ENCODE results near the gene TMC4. TPM values are rescaled to one million over a fixed set of nuclear protein-coding genes. Genes with fewer than 3 reads are reported as not detected.

Gene TMC4
- total RNA-seq, 4 donors from 2014 or later, result 91.5 to 386 (median 180) TPM

DNA sequence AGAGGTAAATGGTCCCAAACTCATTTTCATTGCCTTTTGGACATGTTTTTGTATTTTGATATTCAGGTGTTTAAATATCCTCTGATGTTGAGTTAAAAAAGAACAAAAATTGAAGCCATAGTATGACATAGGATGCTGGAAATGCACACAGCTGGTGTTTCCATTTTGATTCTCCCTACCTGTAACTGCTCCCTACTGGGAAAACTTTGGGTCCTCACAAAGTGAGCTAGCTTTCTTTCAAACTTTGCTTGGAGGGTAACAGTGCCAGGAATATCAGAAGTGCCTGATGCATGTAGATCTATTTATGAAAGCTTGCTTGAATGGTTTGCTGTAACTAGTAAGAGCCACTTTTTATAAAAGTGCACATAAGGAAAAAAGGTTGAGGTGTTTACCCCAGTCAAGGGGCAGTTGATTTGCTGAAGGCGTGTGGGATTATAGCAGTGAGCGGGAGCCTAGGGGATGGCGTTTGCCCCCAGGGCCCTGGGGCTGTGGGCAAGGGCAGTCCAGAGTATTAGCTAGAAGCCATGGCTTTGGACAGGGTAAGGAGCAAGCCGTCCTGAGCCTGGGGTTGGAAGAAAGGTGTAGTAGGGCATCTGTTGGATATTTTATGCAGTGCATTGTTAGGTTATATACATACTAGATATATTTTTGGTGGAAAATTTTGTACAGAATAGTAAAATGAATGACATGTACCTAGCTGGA is 32.0 kb upstream of the TMC4 start:
- Histone ChIP-seq H3K9me3 (no peaks in the 10 kb centered on the region), H3K36me3 (peaks cover 0 to 58% (median 12%) of the 10 kb centered on the region in 4 donors), H3K27me3 (no peaks in the 10 kb centered on the region), H3K27ac (peak overlapping the region in 1 of 4 donors; percentile 11), H3K4me3 (no peak overlapping the region), H3K4me1 (peaks cover 42 to 88% (median 64%) of the 10 kb centered on the region in 4 donors)
- in situ Hi-C loops (cut with MboI; ENCODE audit: low pct_ligation_motif_present in 1 of 4, low pct_unique_long_range_greater_than_20kb in 1 of 4, low sequenced_read_pairs in 3 of 4) (no loop called here), intact Hi-C loops (cut with DNase I; ENCODE audit: low total_unique reads) (no loop called here)
- WGBS, 2 donors (ENCODE audit: low coverage in 1 of 2), result 68 to 75% methylated on average over 1 to 4 of the region's 4 CpGs
- DNase-seq, result no peak
- TF ChIP-seq, protein P1, sequence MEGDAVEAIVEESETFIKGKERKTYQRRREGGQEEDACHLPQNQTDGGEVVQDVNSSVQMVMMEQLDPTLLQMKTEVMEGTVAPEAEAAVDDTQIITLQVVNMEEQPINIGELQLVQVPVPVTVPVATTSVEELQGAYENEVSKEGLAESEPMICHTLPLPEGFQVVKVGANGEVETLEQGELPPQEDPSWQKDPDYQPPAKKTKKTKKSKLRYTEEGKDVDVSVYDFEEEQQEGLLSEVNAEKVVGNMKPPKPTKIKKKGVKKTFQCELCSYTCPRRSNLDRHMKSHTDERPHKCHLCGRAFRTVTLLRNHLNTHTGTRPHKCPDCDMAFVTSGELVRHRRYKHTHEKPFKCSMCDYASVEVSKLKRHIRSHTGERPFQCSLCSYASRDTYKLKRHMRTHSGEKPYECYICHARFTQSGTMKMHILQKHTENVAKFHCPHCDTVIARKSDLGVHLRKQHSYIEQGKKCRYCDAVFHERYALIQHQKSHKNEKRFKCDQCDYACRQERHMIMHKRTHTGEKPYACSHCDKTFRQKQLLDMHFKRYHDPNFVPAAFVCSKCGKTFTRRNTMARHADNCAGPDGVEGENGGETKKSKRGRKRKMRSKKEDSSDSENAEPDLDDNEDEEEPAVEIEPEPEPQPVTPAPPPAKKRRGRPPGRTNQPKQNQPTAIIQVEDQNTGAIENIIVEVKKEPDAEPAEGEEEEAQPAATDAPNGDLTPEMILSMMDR (IDR thresholded peaks at IDR 0.05), result no peak
- TF ChIP-seq POLR2AphosphoS5 (IDR thresholded peaks at IDR 0.05), result no peak
- no peak for TF ChIP-seq EP300 (IDR thresholded peaks at IDR 0.05; ENCODE audit: low read depth)
- no peak for TF ChIP-seq POLR2A (IDR thresholded peaks at IDR 0.05)

DNA sequence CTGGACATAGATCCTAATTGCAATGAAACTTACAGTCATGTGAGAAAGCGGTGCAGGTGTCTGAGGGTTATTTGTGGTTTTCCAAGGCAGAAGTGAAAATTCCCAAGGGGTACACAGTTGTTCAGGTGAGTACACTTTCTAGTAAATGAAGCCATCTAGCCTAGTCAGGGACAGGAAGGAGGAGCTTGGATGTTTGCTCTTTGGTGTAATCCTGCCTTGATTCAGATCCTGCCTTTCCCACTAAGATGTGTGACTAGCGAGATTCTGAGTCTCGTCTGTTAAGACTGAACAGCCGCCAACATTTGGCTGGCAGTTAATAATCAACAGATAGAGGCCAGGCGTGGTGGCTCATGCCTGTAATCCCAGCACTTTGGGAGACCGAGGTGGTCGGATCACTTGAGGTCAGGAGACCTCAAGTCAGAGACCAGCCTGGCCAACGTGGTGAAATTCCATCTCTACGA is 30.2 kb upstream of the TMC4 start:
- intact Hi-C loops (cut with DNase I; ENCODE audit: low total_unique reads) (no loop called here), in situ Hi-C loops (cut with MboI; ENCODE audit: low pct_ligation_motif_present in 1 of 4, low pct_unique_long_range_greater_than_20kb in 1 of 4, low sequenced_read_pairs in 3 of 4) (no loop called here)
- peaks cover 25 to 74% (median 48%) of the 10 kb centered on the region in 4 donors for H3K4me1 ChIP-seq
- no peaks in the 10 kb centered on the region for H3K27me3 ChIP-seq
- TF ChIP-seq POLR2AphosphoS5 (IDR thresholded peaks at IDR 0.05) (no peak), POLR2A (IDR thresholded peaks at IDR 0.05) (no peak), EP300 (IDR thresholded peaks at IDR 0.05; ENCODE audit: low read depth) (no peak)
- TF ChIP-seq, protein P1 (IDR thresholded peaks at IDR 0.05), result no peak
- H3K27ac ChIP-seq, result peak overlapping the region in 3 of 4 donors; percentile 27 to 95 (median 43)
- no peaks in the 10 kb centered on the region for H3K9me3 ChIP-seq
- WGBS, 2 donors (ENCODE audit: low coverage in 1 of 2), result 22 to 32% methylated on average over 3 to 9 of the region's 9 CpGs
- no peak for DNase-seq
- H3K4me3 ChIP-seq, result peak overlapping the region in 1 of 4 donors; percentile 24
- H3K36me3 ChIP-seq, result peaks cover 0 to 58% (median 12%) of the 10 kb centered on the region in 4 donors

DNA sequence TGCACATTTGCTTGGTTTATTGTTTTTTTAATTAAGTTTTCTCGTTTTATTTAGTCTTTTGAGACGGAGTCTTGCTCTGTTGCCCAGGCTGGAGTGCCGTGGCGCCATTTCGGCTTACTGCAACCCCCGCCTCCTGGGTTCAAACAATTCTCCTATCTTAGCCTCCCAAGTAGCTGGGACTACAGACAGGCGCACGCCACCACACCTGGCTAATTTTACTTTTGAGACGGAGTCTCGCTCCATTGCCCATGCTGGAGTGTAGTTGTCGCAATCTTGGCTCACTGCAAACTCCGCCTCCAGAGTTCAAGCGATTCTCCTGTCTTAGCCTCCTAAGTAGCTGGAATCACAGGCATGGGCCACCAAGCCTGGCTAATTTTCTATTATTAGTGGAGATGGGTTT is 29.0 kb upstream of the TMC4 start:
- H3K9me3 ChIP-seq, result no peaks in the 10 kb centered on the region
- in situ Hi-C loops (cut with MboI; ENCODE audit: low pct_ligation_motif_present in 1 of 4, low pct_unique_long_range_greater_than_20kb in 1 of 4, low sequenced_read_pairs in 3 of 4) (no loop called here), intact Hi-C loops (cut with DNase I; ENCODE audit: low total_unique reads) (no loop called here)
- H3K4me3 ChIP-seq, result peak overlapping the region in 3 of 4 donors; percentile 42 to 68 (median 58)
- H3K27me3 ChIP-seq, result no peaks in the 10 kb centered on the region
- WGBS, 2 donors (ENCODE audit: low coverage in 1 of 2), result 49 to 55% methylated on average over 8 to 13 of the region's 13 CpGs
- peaks cover 20 to 63% (median 46%) of the 10 kb centered on the region in 4 donors for H3K4me1 ChIP-seq
- H3K36me3 ChIP-seq, result peaks cover 0 to 50% (median 8%) of the 10 kb centered on the region in 4 donors
- H3K27ac ChIP-seq, result peak overlapping the region; percentile 95 to 96 (median 96)
- DNase-seq, result no peak
- TF ChIP-seq POLR2AphosphoS5 (IDR thresholded peaks at IDR 0.05) (no peak), POLR2A (IDR thresholded peaks at IDR 0.05) (no peak), EP300 (IDR thresholded peaks at IDR 0.05; ENCODE audit: low read depth) (no peak)
- TF ChIP-seq, protein P1 (IDR thresholded peaks at IDR 0.05), result no peak

DNA sequence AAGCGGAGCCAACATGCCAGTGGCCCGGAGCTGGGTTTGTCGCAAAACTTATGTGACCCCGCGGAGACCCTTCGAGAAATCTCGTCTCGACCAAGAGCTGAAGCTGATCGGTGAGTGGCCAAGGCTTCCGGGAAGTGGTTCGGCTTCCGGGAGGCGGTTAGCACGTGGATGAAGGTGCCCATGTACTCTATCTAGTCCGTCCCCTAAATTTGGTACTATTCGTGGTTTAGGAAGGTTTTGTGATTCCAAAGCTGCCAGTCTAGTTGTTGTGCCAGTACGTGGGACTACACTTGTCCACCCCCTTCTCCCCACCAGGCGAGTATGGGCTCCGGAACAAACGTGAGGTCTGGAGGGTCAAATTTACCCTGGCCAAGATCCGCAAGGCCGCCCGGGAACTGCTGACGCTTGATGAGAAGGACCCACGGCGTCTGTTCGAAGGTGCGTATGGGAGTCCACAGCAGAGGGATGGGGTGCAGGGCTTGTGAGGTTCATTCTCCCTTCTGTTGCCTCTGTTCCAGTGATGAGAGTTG is 28.3 kb upstream of the TMC4 start:
- H3K4me1 ChIP-seq, result peaks cover 20 to 56% (median 41%) of the 10 kb centered on the region in 4 donors
- intact Hi-C loops (cut with DNase I; ENCODE audit: low total_unique reads), result no loop called here
- WGBS, 2 donors (ENCODE audit: low coverage in 1 of 2), result 0 to 1% methylated on average over 4 to 28 of the region's 28 CpGs

More for the DNA sequence above, 28.3 kb upstream of the TMC4 start:
- in situ Hi-C loops (cut with MboI; ENCODE audit: low pct_ligation_motif_present in 1 of 4, low pct_unique_long_range_greater_than_20kb in 1 of 4, low sequenced_read_pairs in 3 of 4), result no loop called here
- Histone ChIP-seq H3K36me3 (peaks cover 0 to 42% (median 4%) of the 10 kb centered on the region in 4 donors), H3K4me3 (peak overlapping the region; percentile 42 to 68 (median 54)), H3K27ac (peak overlapping the region; percentile 95 to 96 (median 96)), H3K9me3 (no peaks in the 10 kb centered on the region), H3K27me3 (no peaks in the 10 kb centered on the region)
- TF ChIP-seq, protein P1 (IDR thresholded peaks at IDR 0.05), result no peak
- TF ChIP-seq EP300 (IDR thresholded peaks at IDR 0.05; ENCODE audit: low read depth) (no peak), POLR2A (IDR thresholded peaks at IDR 0.05) (no peak), POLR2AphosphoS5 (IDR thresholded peaks at IDR 0.05) (no peak)
- no peak for DNase-seq
